ENCODE measurements around the gene ECEL1.
"Not testable (repeated sequence)": the region's sequence is repeated elsewhere in the genome, so short reads cannot be mapped to it uniquely, and the experiment has no call there.

GRCh38 chr2:232532821-232533220 is 45.2 kb upstream of the ECEL1 start:
- not testable (repeated sequence) for TF ChIP-seq CTCF (conservative IDR thresholded peaks at IDR 0.05); EZH2 (IDR thresholded peaks at IDR 0.05; ENCODE audit: low read depth)

Data from PC-9 (cell line).